ENCODE data around the gene HAUS1.

DNA sequence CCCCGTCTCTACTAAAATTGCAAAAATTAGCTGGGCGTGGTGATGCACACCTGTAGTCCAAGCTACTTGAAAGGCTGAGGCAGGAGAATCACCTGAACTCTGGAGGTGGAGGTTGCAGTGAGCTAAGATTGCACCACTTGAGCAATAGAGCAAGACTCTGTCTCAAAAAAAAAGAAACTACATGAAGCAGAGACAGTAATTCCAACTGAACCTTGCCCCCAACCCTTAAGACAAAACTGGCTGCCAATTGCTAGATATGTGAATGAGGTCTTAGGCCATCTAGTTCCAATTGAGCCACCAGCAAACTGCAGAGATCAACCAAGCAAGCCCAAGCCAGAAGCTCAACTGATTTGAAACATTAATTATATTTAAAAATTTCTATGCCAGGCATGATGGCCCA lies 25.9 kb downstream of the HAUS1 start:
- TF ChIP-seq, protein P1, sequence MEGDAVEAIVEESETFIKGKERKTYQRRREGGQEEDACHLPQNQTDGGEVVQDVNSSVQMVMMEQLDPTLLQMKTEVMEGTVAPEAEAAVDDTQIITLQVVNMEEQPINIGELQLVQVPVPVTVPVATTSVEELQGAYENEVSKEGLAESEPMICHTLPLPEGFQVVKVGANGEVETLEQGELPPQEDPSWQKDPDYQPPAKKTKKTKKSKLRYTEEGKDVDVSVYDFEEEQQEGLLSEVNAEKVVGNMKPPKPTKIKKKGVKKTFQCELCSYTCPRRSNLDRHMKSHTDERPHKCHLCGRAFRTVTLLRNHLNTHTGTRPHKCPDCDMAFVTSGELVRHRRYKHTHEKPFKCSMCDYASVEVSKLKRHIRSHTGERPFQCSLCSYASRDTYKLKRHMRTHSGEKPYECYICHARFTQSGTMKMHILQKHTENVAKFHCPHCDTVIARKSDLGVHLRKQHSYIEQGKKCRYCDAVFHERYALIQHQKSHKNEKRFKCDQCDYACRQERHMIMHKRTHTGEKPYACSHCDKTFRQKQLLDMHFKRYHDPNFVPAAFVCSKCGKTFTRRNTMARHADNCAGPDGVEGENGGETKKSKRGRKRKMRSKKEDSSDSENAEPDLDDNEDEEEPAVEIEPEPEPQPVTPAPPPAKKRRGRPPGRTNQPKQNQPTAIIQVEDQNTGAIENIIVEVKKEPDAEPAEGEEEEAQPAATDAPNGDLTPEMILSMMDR (IDR thresholded peaks at IDR 0.05) = no peak
- no peak for TF ChIP-seq POLR2A (IDR thresholded peaks at IDR 0.05)
